K562 (cell line): ENCODE data around the gene PKLR. TPM values are rescaled to one million over a fixed set of nuclear protein-coding genes. Genes with fewer than 3 reads are reported as not detected.

Experiments
- CHD1 ChIP-seq: fragments of 200-600 bp; sonication (generic); IDR thresholded peaks from one replicate; pipeline ENCODE4 v1.6.1; 2012; ENCODE audit warnings: mild to moderate bottlenecking, moderate library complexity, low read length, inconsistent platforms
- DDX20 ChIP-seq: fragments of 450-650 bp; IDR thresholded peaks from 2 replicates; pipeline ENCODE4 v1.6.1; 2016; ENCODE audit warnings: missing genetic modification characterization, low read depth, mild to moderate bottlenecking, missing compliant biosample characterization, moderate library complexity
- ETS1 ChIP-seq: conservative IDR thresholded peaks from 2 replicates; pipeline ENCODE4 v1.6.1; 2011; ENCODE audit warnings: low read depth, mild to moderate bottlenecking, low read length; ENCODE audit not compliant: control insufficient read depth
- HMGN3 ChIP-seq: IDR thresholded peaks from 2 replicates; pipeline ENCODE4 v1.6.1; 2011; ENCODE audit warnings: borderline replicate concordance, low read depth, mild to moderate bottlenecking, mixed read lengths, low read length; ENCODE audit not compliant: insufficient read length; ENCODE audit errors: extremely low read depth
- JUND ChIP-seq, 2 experiments: IDR thresholded peaks; 2 replicates in 1 of 2; 3 replicates in 1 of 2; pipeline ENCODE4 v1.6.1; 2011; ENCODE audit warnings: borderline replicate concordance in 2 of 2, low read depth in 2 of 2, low read length in 2 of 2, improper control_type of control experiment in 1 of 2, missing biosample characterization in 1 of 2, missing genetic modification characterization in 1 of 2, missing genetic modification reagents in 1 of 2
- MTA3 ChIP-seq: fragments of 450-650 bp; formaldehyde crosslinking; IDR thresholded peaks from 2 replicates; pipeline ENCODE4 v1.6.1; 2017; ENCODE audit warnings: mild to moderate bottlenecking, borderline replicate concordance
- MYC ChIP-seq, 2 experiments: fragments of 250-450 bp in 1 of 2; sonication (Bioruptor Pico) in 1 of 2; IDR thresholded peaks; 2 replicates each; pipeline versions ENCODE4 v1.5.1 to v1.6.1; 2012 to 2021; ENCODE audit warnings: low read depth in 2 of 2, borderline replicate concordance in 1 of 2, improper control_type of control experiment in 1 of 2, low read length in 1 of 2, mild to moderate bottlenecking in 1 of 2, moderate library complexity in 1 of 2
- MYNN ChIP-seq, 2 experiments: sonication (generic); formaldehyde crosslinking in 1 of 2; IDR thresholded peaks; 2 replicates each; pipeline versions ENCODE4 v1.5.0 to v1.6.1; 2016 to 2020; ENCODE audit warnings: antibody characterized with exemption in 1 of 2, missing genetic modification reagents in 1 of 2
- RBM17 ChIP-seq: fragments of 200-400 bp; formaldehyde crosslinking; IDR thresholded peaks from 2 replicates; pipeline ENCODE4 v1.6.1; 2017; ENCODE audit warnings: low read depth, mild to moderate bottlenecking, low read length, borderline replicate concordance
- SMARCB1 ChIP-seq: IDR thresholded peaks from 2 replicates; pipeline ENCODE4 v1.6.1; 2011; ENCODE audit warnings: improper control_type of control experiment, low read depth; ENCODE audit not compliant: insufficient read length
- TOE1 ChIP-seq, 2 experiments: fragments of 450-650 bp in 1 of 2; sonication (generic) in 1 of 2; formaldehyde crosslinking in 1 of 2; IDR thresholded peaks; 2 replicates each; pipeline versions ENCODE4 v1.7.1 to v1.8.0; 2016 to 2022; ENCODE audit warnings: borderline replicate concordance in 2 of 2, mild to moderate bottlenecking in 2 of 2, antibody characterized with exemption in 1 of 2, inconsistent platforms in 1 of 2, low read depth in 1 of 2, missing genetic modification reagents in 1 of 2, moderate library complexity in 1 of 2
- ZBTB17 ChIP-seq: fragments of 450-650 bp; formaldehyde crosslinking; IDR thresholded peaks from 2 replicates; pipeline ENCODE4 v1.4.0; 2020; ENCODE audit warnings: mild to moderate bottlenecking
- ZNF212 ChIP-seq: fragments of 450-650 bp; formaldehyde crosslinking; IDR thresholded peaks from 2 replicates; pipeline ENCODE4 v1.4.0; 2020; ENCODE audit warnings: mild to moderate bottlenecking
- ZNF384 ChIP-seq: IDR thresholded peaks from 2 replicates; pipeline ENCODE4 v1.6.1; 2012; ENCODE audit warnings: low read depth, low read length, improper control_type of control experiment
- ZNF717 ChIP-seq: fragments of 250-450 bp; sonication (Bioruptor Pico); IDR thresholded peaks from 2 replicates; pipeline ENCODE4 v1.5.0; 2021
- polyA plus RNA-seq, 8 experiments: library from polyadenylated mRNA; depleted of rRNA in 4 of 8; stranded (reverse) in 5 of 8; unstranded in 3 of 8; fragments of >200 nt; fragmentation: Nextera tagmentation in 2 of 8; fragmentation: Illumina TruSeq in 1 of 8; extraction: Ambion mirVana in 2 of 8; extraction: Trizol in 1 of 8; gene quantifications; 2 replicates each; pipeline versions ENCODE4 v1.2.1 to v1.2.3, GENCODE V29; 2011 to 2014; ENCODE audit warnings: inconsistent platforms in 1 of 8, missing spikeins in 1 of 8
- total RNA-seq, 7 experiments: library from RNA; depleted of rRNA in 6 of 7; stranded (reverse); fragments of >200 nt in 6 of 7; fragmentation: Illumina TruSeq in 2 of 7; extraction: Trizol in 2 of 7; gene quantifications; 2 replicates each; pipeline versions ENCODE4 v1.2.1 to v1.2.3, GENCODE V29; 2011 to 2021; ENCODE audit warnings: low replicate concordance in 1 of 7
- TF ChIP-seq, protein P1 (sequence below), 2 experiments: fragments of 150-350 bp in 1 of 2; IDR thresholded peaks; 2 replicates each; pipeline ENCODE4 v1.6.1; 2012 to 2016; ENCODE audit warnings: low read depth in 2 of 2, low read length in 2 of 2, mild to moderate bottlenecking in 1 of 2, moderate library complexity in 1 of 2
- TF ChIP-seq, protein P2 (sequence below): fragments of 450-650 bp; IDR thresholded peaks from 2 replicates; pipeline ENCODE4 v1.6.1; 2016; ENCODE audit warnings: borderline replicate concordance

The PKLR gene
- total and polyA plus RNA-seq, 9 of the 15 experiments (the other 6 are each of a cell fraction or from before 2014, with no cell fraction given) = 10.7 to 78.4 (median 38.2) TPM

- TF ChIP-seq ZNF212 (no peak), SMARCB1 (no peak), MYNN (IDR thresholded peaks at IDR 0.05) (peak; percentile 46; the same call in 1 of the 2 replicates), MYNN (CRISPR knock-in tag; IDR thresholded peaks at IDR 0.05) (no peak), ZBTB17 (0 out of 2 replicates have a peak, but pooled peaks have one; percentile 57), MTA3 (peak; percentile 66), ZNF384 (peak; percentile 52; the same call in 1 of the 2 replicates), ETS1 (0 out of 2 replicates have a peak, but pooled peaks have one; percentile 25), JUND (IDR thresholded peaks at IDR 0.05; ENCODE audit: borderline replicate concordance, low read depth, low read length) (peak; percentile 68; the same call in 1 of the 2 replicates), JUND (tag; IDR thresholded peaks at IDR 0.05; ENCODE audit: borderline replicate concordance, low read depth, low read length) (peak; percentile 46; the same call in 1 of the 3 replicates), MYC (IDR thresholded peaks at IDR 0.05; ENCODE audit: low read depth, low read length) (peak; percentile 64; the same call in 1 of the 2 replicates), MYC (CRISPR knock-in tag; IDR thresholded peaks at IDR 0.05; ENCODE audit: borderline replicate concordance, low read depth) (no peak), ZNF717 (CRISPR knock-in tag) (no peak), HMGN3 (peak; percentile 67), TOE1 (IDR thresholded peaks at IDR 0.05; ENCODE audit: borderline replicate concordance) (peak; percentile 34; the same call in 1 of the 2 replicates), TOE1 (CRISPR knock-in tag; IDR thresholded peaks at IDR 0.05; ENCODE audit: borderline replicate concordance, low read depth) (no peak), CHD1 (no peak), RBM17 (no peak), DDX20 (tag) (no peak)
- TF ChIP-seq, protein P1, sequence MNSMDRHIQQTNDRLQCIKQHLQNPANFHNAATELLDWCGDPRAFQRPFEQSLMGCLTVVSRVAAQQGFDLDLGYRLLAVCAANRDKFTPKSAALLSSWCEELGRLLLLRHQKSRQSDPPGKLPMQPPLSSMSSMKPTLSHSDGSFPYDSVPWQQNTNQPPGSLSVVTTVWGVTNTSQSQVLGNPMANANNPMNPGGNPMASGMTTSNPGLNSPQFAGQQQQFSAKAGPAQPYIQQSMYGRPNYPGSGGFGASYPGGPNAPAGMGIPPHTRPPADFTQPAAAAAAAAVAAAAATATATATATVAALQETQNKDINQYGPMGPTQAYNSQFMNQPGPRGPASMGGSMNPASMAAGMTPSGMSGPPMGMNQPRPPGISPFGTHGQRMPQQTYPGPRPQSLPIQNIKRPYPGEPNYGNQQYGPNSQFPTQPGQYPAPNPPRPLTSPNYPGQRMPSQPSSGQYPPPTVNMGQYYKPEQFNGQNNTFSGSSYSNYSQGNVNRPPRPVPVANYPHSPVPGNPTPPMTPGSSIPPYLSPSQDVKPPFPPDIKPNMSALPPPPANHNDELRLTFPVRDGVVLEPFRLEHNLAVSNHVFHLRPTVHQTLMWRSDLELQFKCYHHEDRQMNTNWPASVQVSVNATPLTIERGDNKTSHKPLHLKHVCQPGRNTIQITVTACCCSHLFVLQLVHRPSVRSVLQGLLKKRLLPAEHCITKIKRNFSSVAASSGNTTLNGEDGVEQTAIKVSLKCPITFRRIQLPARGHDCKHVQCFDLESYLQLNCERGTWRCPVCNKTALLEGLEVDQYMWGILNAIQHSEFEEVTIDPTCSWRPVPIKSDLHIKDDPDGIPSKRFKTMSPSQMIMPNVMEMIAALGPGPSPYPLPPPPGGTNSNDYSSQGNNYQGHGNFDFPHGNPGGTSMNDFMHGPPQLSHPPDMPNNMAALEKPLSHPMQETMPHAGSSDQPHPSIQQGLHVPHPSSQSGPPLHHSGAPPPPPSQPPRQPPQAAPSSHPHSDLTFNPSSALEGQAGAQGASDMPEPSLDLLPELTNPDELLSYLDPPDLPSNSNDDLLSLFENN (IDR thresholded peaks at IDR 0.05; ENCODE audit: low read depth in 2 of 2, low read length in 2 of 2) = peak in 1 of 2 experiments; percentile 43; a peak in 1 of 4 replicates
- TF ChIP-seq, protein P2, sequence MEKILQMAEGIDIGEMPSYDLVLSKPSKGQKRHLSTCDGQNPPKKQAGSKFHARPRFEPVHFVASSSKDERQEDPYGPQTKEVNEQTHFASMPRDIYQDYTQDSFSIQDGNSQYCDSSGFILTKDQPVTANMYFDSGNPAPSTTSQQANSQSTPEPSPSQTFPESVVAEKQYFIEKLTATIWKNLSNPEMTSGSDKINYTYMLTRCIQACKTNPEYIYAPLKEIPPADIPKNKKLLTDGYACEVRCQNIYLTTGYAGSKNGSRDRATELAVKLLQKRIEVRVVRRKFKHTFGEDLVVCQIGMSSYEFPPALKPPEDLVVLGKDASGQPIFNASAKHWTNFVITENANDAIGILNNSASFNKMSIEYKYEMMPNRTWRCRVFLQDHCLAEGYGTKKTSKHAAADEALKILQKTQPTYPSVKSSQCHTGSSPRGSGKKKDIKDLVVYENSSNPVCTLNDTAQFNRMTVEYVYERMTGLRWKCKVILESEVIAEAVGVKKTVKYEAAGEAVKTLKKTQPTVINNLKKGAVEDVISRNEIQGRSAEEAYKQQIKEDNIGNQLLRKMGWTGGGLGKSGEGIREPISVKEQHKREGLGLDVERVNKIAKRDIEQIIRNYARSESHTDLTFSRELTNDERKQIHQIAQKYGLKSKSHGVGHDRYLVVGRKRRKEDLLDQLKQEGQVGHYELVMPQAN = no peak
Measured at GRCh38 chr1:155250633-155251449, 50.4 kb downstream of the PKLR start (continued).
